Erythroblast (primary cell): Measurements from ENCODE around the gene RPS3.

ENCODE experiments used
- GATA1 ChIP-seq: IDR thresholded peaks from 2 replicates; pipeline ENCODE4 v1.6.1; 2011; ENCODE audit warnings: low read depth, mild to moderate bottlenecking, control low read depth, low read length, moderate library complexity
- POLR2A ChIP-seq: IDR thresholded peaks from 2 replicates; pipeline ENCODE4 v1.6.1; 2011; ENCODE audit warnings: mild to moderate bottlenecking, low read length

- no peak for TF ChIP-seq POLR2A
- TF ChIP-seq GATA1 = no peak
Measured at GRCh38 chr11:75443043-75443442, 43.7 kb downstream of the RPS3 start.
